ENCODE data around the gene USP49. TPM values are rescaled to one million over a fixed set of nuclear protein-coding genes. Genes with fewer than 3 reads are reported as not detected.
A peak's percentile ranks its signal among the peaks of the same experiment; 100 is the strongest.

USP49 gene
- total RNA-seq, 1 experiment from 2014 or later = 18.5 TPM

- no TSS peak for BruUV-seq (replicated peaks)
- Mint-ChIP-seq H3K4me1 (ENCODE audit: low read depth, unreplicated experiment) (peaks cover 20% of the 10 kb centered on the region), H3K36me3 (ENCODE audit: insufficient read depth, unreplicated experiment) (no peaks in the 10 kb centered on the region), H3K9me3 (ENCODE audit: unreplicated experiment) (no peaks in the 10 kb centered on the region), H3K27me3 (ENCODE audit: insufficient read depth, unreplicated experiment) (no peaks in the 10 kb centered on the region), H3K4me3 (ENCODE audit: unreplicated experiment) (no peak overlapping the region), H3K27ac (ENCODE audit: unreplicated experiment) (no peak overlapping the region)
- Histone ChIP-seq H3K27me3 (replicated peaks; ENCODE audit: control insufficient read depth, insufficient read depth, low read length) (no peaks in the 10 kb centered on the region), H3K36me3 (ENCODE audit: control insufficient read depth, insufficient read depth, low read length) (no peaks in the 10 kb centered on the region), H3K9me3 (no peaks in the 10 kb centered on the region), H3K4me3 (ENCODE audit: low read depth, low read length) (no peak overlapping the region), H3K4me1 (peaks cover 30% of the 10 kb centered on the region)
- no peak for DNase-seq
- TF ChIP-seq CTCF (IDR thresholded peaks at IDR 0.05; ENCODE audit: insufficient read depth in 1 of 2, low read depth in 1 of 2, low read length in 1 of 2, severe bottlenecking in 1 of 2, unreplicated experiment in 1 of 2) = no peak
- intact Hi-C loops (cut with micrococcal nuclease; ENCODE audit: unreplicated experiment) = no loop called here
- ChIA-PET CTCF (no interaction called here), POLR2A (interaction anchor here (0.6 kb wide), 1 partner anchor 18 kb away, joined by 3 read pairs; no protein-coding TSS in a partner anchor)
Measured at GRCh38 chr6:41763470-41763869, 131.7 kb downstream of the USP49 start.

GRCh38 chr6:41759905-41760579 lies 135.1 kb downstream of the USP49 start:
- ChIA-PET POLR2A (no interaction called here), CTCF (no interaction called here)
- peaks cover 14% of the 10 kb centered on the region for H3K4me1 ChIP-seq
- Mint-ChIP-seq H3K27me3 (ENCODE audit: insufficient read depth, unreplicated experiment) (no peaks in the 10 kb centered on the region), H3K9me3 (ENCODE audit: unreplicated experiment) (no peaks in the 10 kb centered on the region), H3K4me1 (ENCODE audit: low read depth, unreplicated experiment) (peaks cover 14% of the 10 kb centered on the region), H3K36me3 (ENCODE audit: insufficient read depth, unreplicated experiment) (no peaks in the 10 kb centered on the region), H3K27ac (ENCODE audit: unreplicated experiment) (no peak overlapping the region), H3K4me3 (ENCODE audit: unreplicated experiment) (no peak overlapping the region)
- no peak for TF ChIP-seq CTCF (IDR thresholded peaks at IDR 0.05; ENCODE audit: insufficient read depth in 1 of 2, low read depth in 1 of 2, low read length in 1 of 2, severe bottlenecking in 1 of 2, unreplicated experiment in 1 of 2)
- no peak overlapping the region for H3K4me3 ChIP-seq (ENCODE audit: low read depth, low read length)
- H3K36me3 ChIP-seq (ENCODE audit: control insufficient read depth, insufficient read depth, low read length) = no peaks in the 10 kb centered on the region
- BruUV-seq (replicated peaks) = no TSS peak
- intact Hi-C loops (cut with micrococcal nuclease; ENCODE audit: unreplicated experiment) = no loop called here
- H3K9me3 ChIP-seq = no peaks in the 10 kb centered on the region
- no peaks in the 10 kb centered on the region for H3K27me3 ChIP-seq (replicated peaks; ENCODE audit: control insufficient read depth, insufficient read depth, low read length)
- DNase-seq = no peak

GRCh38 chr6:41759106-41759904 lies 135.9 kb downstream of the USP49 start:
- ChIA-PET CTCF (no interaction called here), POLR2A (no interaction called here)
- Mint-ChIP-seq H3K4me1 (ENCODE audit: low read depth, unreplicated experiment) (peaks cover 14% of the 10 kb centered on the region), H3K27ac (ENCODE audit: unreplicated experiment) (peak overlapping the region; percentile 85), H3K9me3 (ENCODE audit: unreplicated experiment) (no peaks in the 10 kb centered on the region), H3K27me3 (ENCODE audit: insufficient read depth, unreplicated experiment) (no peaks in the 10 kb centered on the region), H3K36me3 (ENCODE audit: insufficient read depth, unreplicated experiment) (no peaks in the 10 kb centered on the region), H3K4me3 (ENCODE audit: unreplicated experiment) (no peak overlapping the region)
- H3K4me3 ChIP-seq (ENCODE audit: low read depth, low read length) = no peak overlapping the region
- H3K36me3 ChIP-seq (ENCODE audit: control insufficient read depth, insufficient read depth, low read length) = no peaks in the 10 kb centered on the region
- H3K4me1 ChIP-seq = peaks cover 14% of the 10 kb centered on the region
- no peaks in the 10 kb centered on the region for H3K9me3 ChIP-seq
- TF ChIP-seq CTCF (IDR thresholded peaks at IDR 0.05; ENCODE audit: insufficient read depth in 1 of 2, low read depth in 1 of 2, low read length in 1 of 2, severe bottlenecking in 1 of 2, unreplicated experiment in 1 of 2) = no peak
- intact Hi-C loops (cut with micrococcal nuclease; ENCODE audit: unreplicated experiment) = no loop called here
- no TSS peak for BruUV-seq (replicated peaks)
- no peaks in the 10 kb centered on the region for H3K27me3 ChIP-seq (replicated peaks; ENCODE audit: control insufficient read depth, insufficient read depth, low read length)
- DNase-seq = no peak

All from Caco-2 (cell line).